Heart right ventricle (tissue), 16 donors: ENCODE measurements around the gene PANK2. TPM values are rescaled to one million over a fixed set of nuclear protein-coding genes. Genes with fewer than 3 reads are reported as not detected.

Experiments used
- ATAC-seq, 8 donors: fragments of 200-7000 bp; cut with Tn5 transposase; one replicate each; pipeline ENCODE4 v1.9.1; 2020; ENCODE audit warnings: mild to moderate bottlenecking in 8 of 8, moderate library complexity in 8 of 8, moderate number of reproducible peaks in 1 of 8
- DNase-seq, 2 donors: peaks; one replicate each; pipeline ENCODE4 v3.0.0-alpha.2; 2020
- H3K27ac ChIP-seq, 10 donors: fragments of 200-600 bp; sonication (generic) in 2 of 10; one replicate each; pipeline versions ENCODE4 v1.5.0 to v1.8.0; 2020 to 2022; ENCODE audit warnings: mild to moderate bottlenecking in 3 of 10
- H3K27me3 ChIP-seq, 7 donors: fragments of 200-600 bp; one replicate each; pipeline ENCODE4 v1.8.0; 2021 to 2022; ENCODE audit warnings: mild to moderate bottlenecking in 2 of 7
- H3K36me3 ChIP-seq, 9 donors: fragments of 200-600 bp; sonication (generic) in 1 of 9; one replicate each; pipeline versions ENCODE4 v1.5.0 to v1.8.0; 2020 to 2022; ENCODE audit warnings: mild to moderate bottlenecking in 2 of 9
- H3K4me1 ChIP-seq, 9 donors: fragments of 200-600 bp; sonication (generic) in 1 of 9; one replicate each; pipeline versions ENCODE4 v1.5.0 to v1.8.0; 2020 to 2022; ENCODE audit warnings: mild to moderate bottlenecking in 4 of 9
- H3K4me3 ChIP-seq, 10 donors: fragments of 200-600 bp; sonication (generic) in 2 of 10; one replicate each; pipeline versions ENCODE4 v1.5.0 to v1.8.0; 2020 to 2022; ENCODE audit warnings: mild to moderate bottlenecking in 7 of 10, moderate library complexity in 2 of 10
- H3K9me3 ChIP-seq, 11 donors: fragments of 200-600 bp in 10 of 11; sonication (generic) in 2 of 11; one replicate each; pipeline versions ENCODE4 v1.5.0 to v1.8.0; 2013 to 2022; ENCODE audit warnings: mild to moderate bottlenecking in 2 of 11, control low read depth in 1 of 11, moderate library complexity in 1 of 11
- CTCF ChIP-seq, 9 donors: fragments of 200-600 bp; sonication (generic) in 2 of 9; IDR thresholded peaks; one replicate each; pipeline versions ENCODE4 v1.5.0 to v1.8.0; 2021 to 2022; ENCODE audit warnings: antibody characterized with exemption in 9 of 9, mild to moderate bottlenecking in 5 of 9, moderate library complexity in 1 of 9
- WGBS, 2 donors: extraction: QIAGEN DNeasy Blood & Tissue Kit; methylation state at CpG; one replicate each; pipeline ENCODE4 v1.1.7; 2013; ENCODE audit warnings: inconsistent platforms in 1 of 2; 5-methylcytosine and 5-hydroxymethylcytosine counted together
- intact Hi-C, 10 donors: fragments of 100-400 bp; cut with DNase I; formaldehyde crosslinking; loops; one replicate each; pipeline versions ENCODE4 v1.11.1 to v1.14.2; 2022
- polyA plus RNA-seq, 2 donors: library from polyadenylated mRNA; stranded (reverse); fragments of 200-250 nt; gene quantifications; one replicate each; pipeline ENCODE4 v1.2.3, GENCODE V29; 2013
- total RNA-seq, 10 donors: library from RNA; stranded (reverse); fragmentation: NEBNext Ultra II Directional in 3 of 10; extraction: Animal tissue kit (Norgen Biotek cat#: 25700) in 3 of 10; gene quantifications; one replicate each; pipeline versions ENCODE4 v1.2.1 to v1.2.4, GENCODE V29; 2021 to 2023
- donor health status: Arrhythmogenic right ventricular cardiomyopathy.
- donor health status: ischemic (EF 13 %, LVEDD 7.1; RV severe dilation, severe dysfunction).
- donor health status: healthy with polysubstance abuse.
- donor health status: DM: no; HTN: yes; CAD: no.
- donor health status: DM: no; HTN: no; CAD: no.
- donor health status: ischemic (EF 25% LVEDD 6.9; RV normal size, moderate dysfunction).
- donor health status: ischemic (EF 25% LVEDD 5.7; RV mildly dilated, moderate dysfunction).
- donor health status: healthy.
- donor health status: DM: yes; HTN: yes; CAD: no.
- donor health status: Ischemic cardiomyopathy.
- donor health status: ischemic (EF 35%, LVEDD 5.7; RV mildly dilated, moderate dysfunction).
- donor health status: nonischemic (EF 11% LVEDD 7.7; RV severe dilation, severe dysfunction).
- donor health status: DM: yes; HTN: yes; CAD: no.
- donor health status: PGD.
- donor health status: ischemic (EF 29% LVEDD 5.4; RV normal size, mild dysfunction).
- donor health status: nonischemic (EF 23%, LVEDD 6.1; RV moderate dilation, normal function).

Gene PANK2
- total and polyA plus RNA-seq, 12 donors: 12.2 to 25.1 (median 17.9) TPM

- intact Hi-C loops: no loop called here
- DNase-seq: no peak
- Histone ChIP-seq H3K4me1 (peaks cover 0 to 59% (median 16%) of the 10 kb centered on the region in 9 donors), H3K9me3 (no peaks in the 10 kb centered on the region), H3K4me3 (no peak overlapping the region), H3K27me3 (no peaks in the 10 kb centered on the region), H3K36me3 (peaks cover 0 to 84% (median 4%) of the 10 kb centered on the region in 9 donors), H3K27ac (no peak overlapping the region)
- TF ChIP-seq CTCF (IDR thresholded peaks at IDR 0.05): no peak
- no peak for ATAC-seq
- WGBS, 2 donors: 55 to 67% methylated on average over 13 of the region's 13 CpGs
Measured at GRCh38 chr20:3922223-3922982, 33.2 kb downstream of the PANK2 start.

- no peak for TF ChIP-seq CTCF (IDR thresholded peaks at IDR 0.05)
- Histone ChIP-seq H3K27me3 (no peaks in the 10 kb centered on the region), H3K27ac (no peak overlapping the region), H3K9me3 (no peaks in the 10 kb centered on the region), H3K4me3 (no peak overlapping the region), H3K4me1 (peaks cover 0 to 65% (median 21%) of the 10 kb centered on the region in 9 donors), H3K36me3 (peaks cover 0 to 82% (median 4%) of the 10 kb centered on the region in 9 donors)
- intact Hi-C loops: no loop called here
- 82 to 85% methylated on average over 4 of the region's 4 CpGs for WGBS, 2 donors
- ATAC-seq (no peak), DNase-seq (no peak)
Measured at GRCh38 chr20:3922983-3923339, 33.8 kb downstream of the PANK2 start.

GRCh38 chr20:3923818-3924217, 34.6 kb downstream of the PANK2 start:
- intact Hi-C loops: no loop called here
- no peak for DNase-seq
- peak overlapping the region in 1 of 10 donors; percentile 8 for H3K27ac ChIP-seq
- no peak for TF ChIP-seq CTCF (IDR thresholded peaks at IDR 0.05)
- H3K4me1 ChIP-seq: peaks cover 0 to 73% (median 27%) of the 10 kb centered on the region in 9 donors
- ATAC-seq: no peak
- H3K4me3 ChIP-seq: no peak overlapping the region
- no peaks in the 10 kb centered on the region for H3K9me3 ChIP-seq
- H3K27me3 ChIP-seq: no peaks in the 10 kb centered on the region
- H3K36me3 ChIP-seq: peaks cover 0 to 73% (median 4%) of the 10 kb centered on the region in 9 donors
- 79 to 90% methylated on average over 2 of the region's 2 CpGs for WGBS, 2 donors

- DNase-seq (peak in 1 of 2 donors; percentile 61), ATAC-seq (peak in 5 of 8 donors; percentile 23 to 56 (median 36))
- peak overlapping the region in 1 of 10 donors; percentile 8 for H3K27ac ChIP-seq
- no peak overlapping the region for H3K4me3 ChIP-seq
- H3K4me1 ChIP-seq: peaks cover 0 to 77% (median 30%) of the 10 kb centered on the region in 9 donors
- peak in 2 of 9 donors; percentile 5 to 13 for TF ChIP-seq CTCF (IDR thresholded peaks at IDR 0.05)
- H3K9me3 ChIP-seq: no peaks in the 10 kb centered on the region
- no peaks in the 10 kb centered on the region for H3K27me3 ChIP-seq
- intact Hi-C loops: no loop called here
- H3K36me3 ChIP-seq: peaks cover 0 to 66% (median 4%) of the 10 kb centered on the region in 9 donors
- 70% methylated on average over 13 of the region's 13 CpGs for WGBS, 2 donors
Measured at GRCh38 chr20:3924304-3925112, 35.3 kb downstream of the PANK2 start.
